AG20443 (cell line): Measurements from ENCODE around the gene TBC1D1.

Experiments used
- DNase-seq: peaks from one replicate; pipeline ENCODE4 v3.0.0; 2012; ENCODE audit warnings: low spot score, mixed read lengths

The TBC1D1 gene

DNA sequence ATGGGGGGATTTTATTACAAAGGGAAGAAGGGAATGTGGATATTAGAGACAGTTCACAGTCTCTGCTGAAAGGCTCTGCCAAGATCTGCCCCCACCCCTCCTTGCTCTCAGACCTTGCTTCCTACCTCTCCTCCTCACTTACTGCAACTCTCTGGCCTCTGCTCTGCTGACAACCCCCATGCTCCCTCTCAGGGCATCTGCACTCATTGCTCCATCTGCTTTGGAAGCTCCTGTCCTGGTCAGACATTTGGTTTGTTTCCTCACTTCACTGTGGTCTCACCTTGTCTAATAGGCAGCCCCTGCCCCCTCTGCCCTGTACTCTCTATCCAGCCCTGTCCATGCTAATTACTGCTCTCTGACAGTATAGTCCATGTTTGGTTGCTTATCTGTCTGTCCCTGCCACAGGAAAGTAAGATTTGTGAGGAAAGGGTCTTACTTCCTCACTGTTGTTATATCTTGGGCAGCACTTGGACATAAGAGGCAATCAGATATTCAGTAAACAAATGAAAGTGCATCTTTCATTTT is 258.6 kb downstream of the TBC1D1 start:
- DNase-seq, result no peak

DNA sequence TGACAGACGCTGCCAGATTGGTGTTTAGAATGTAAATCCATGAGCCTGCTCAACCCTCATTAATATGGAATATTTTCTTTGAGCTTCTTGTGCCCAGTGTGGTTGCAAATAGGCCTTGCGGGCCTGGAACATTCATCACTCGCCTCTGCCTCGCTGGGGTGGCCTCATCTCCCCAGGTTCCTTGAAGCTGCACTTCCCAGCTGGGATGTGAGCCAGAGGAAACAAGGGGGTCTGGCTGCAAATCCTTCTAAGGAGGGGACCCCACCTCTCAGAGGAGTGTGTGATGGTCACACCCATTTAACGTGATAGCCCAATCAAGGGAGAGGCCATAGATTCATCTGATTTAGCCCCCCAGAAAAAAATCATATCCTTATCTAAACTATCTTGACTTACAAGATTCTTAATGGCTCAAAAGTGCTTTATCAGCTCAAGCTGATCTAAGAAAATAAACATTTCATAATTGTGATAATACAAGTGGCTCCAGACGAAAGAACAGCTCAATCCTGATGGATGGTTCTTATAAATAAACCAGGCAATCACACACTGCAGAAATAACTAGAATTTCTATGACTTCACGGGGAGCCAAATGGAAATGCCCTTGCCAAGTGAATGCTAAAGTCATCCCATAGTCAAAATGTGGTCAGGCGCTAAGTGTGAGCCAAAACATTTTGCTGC is 259.2 kb downstream of the TBC1D1 start:
- peak; percentile 36 for DNase-seq

DNA sequence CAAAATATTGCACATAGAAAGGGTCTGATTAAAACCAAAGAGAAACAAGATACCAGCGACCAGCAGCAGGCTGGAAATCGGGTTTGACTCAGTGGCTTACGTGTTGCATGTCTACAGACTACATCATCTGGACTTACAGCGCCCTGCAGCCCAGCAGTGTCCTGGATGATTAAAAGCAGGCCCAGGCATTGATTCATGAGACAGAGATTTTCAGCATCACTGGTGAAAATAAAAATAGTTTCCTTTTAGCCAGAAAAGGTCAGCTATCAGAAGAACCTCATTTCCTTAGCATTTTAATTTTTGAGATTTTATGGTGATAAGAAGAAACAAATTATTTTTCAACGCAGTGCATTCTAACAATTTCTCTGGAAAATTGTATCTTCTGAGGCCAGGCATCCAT is 259.9 kb downstream of the TBC1D1 start:
- DNase-seq, result peak; percentile 77

DNA sequence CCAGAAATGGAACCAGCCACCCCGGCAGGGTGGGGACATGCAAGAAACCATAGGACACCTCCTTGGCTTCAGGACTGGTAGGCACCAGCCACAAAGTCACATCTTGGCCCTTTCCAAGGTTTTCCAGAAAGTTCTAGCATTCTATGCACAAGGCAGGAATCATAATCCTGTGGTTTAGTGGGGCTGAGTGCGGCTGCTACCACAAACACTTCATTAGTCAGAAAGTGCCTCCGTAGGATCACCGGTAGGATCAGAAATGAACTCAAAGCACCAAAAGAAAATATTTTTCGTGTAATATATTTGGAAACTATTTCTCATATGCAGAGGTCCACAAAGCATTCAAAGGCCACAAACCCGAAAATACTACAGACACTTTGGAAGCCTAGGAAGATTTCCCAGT is 261.0 kb downstream of the TBC1D1 start:
- DNase-seq, result no peak

DNA sequence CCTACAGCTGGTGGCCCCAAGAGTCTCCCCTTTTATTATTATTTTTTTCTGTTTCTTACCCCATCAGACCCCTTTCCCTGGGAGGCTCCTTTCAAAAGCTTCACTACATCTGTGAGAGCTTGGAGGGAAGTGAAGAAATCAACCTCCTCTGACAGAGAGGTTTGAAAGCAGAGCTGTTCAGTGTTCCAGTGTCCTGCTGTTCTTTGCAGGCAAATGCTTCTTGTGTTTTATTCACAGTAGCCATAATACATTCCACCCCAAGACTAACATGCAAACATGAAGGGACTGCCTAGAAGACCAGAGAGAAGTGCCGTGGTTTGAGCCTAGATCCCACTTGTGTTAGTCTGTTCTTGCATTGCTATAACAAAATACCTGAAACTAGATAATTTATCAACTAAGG is 261.4 kb downstream of the TBC1D1 start:
- DNase-seq, result no peak

DNA sequence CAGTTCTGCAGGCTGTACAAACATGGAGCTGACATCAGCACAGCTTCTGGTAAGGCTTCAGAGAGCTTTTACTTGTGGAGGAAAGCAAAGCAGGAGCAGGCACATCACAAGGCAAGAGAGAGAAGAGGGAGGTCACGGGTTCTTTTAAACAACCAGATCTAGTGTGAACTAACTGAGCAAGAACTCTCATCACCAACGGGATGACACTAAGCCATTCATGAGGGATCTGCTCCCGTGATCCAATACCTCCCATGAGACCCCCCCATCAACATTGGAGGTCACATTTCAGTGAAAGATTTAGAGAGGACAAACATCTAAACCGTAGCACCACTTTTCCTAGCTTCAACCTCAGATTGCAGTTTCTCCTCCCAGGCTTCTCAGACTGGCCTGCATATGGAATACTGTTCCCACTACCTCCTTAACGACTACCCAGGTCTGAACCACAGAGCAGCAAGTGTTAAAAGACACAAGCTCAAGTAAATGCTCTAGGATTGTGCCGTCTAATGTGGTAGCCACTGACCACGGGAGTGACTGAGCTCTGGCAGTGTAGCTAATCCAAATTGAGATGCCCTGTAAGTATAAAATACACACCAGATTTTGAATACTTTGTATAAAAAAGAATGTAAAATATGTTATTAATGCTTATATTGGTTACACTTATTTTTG is 262.0 kb downstream of the TBC1D1 start:
- no peak for DNase-seq

DNA sequence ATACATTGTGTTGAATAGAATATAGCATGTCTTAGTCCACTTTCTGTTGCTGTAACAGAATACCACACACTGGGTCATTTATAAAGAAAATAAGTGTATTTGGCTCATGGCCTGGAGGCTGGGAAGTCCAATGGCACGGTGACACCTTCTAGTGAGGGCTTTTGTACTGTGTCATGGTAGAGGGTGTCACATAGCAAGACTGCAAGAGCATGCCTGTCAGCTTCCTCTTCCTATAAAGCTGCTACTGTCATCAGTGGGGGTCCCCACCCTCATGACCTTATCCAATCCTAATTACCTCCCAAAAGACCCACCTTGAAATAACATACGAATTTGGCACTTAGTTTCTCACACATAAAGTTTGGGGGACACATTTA is 262.5 kb downstream of the TBC1D1 start:
- no peak for DNase-seq

DNA sequence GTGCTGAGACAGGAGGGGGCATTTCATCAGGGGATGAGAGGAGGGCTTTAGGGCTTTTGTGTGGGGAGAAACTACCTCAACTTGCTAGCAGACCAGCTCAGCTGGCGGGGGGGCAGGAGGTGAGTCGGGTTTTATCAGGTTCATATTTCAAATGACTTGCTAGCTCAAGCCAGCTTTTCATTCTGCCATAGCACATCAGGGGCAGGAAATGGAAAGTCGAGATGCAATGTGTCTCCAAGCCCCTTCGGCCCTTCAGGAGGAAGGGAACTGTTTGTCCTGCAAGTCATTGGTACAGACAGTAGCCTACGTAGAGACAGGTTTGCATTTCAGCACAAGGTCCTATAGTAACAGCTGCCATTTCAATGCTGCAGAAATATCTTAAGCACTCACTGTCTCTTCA is 263.4 kb downstream of the TBC1D1 start:
- DNase-seq, result no peak

DNA sequence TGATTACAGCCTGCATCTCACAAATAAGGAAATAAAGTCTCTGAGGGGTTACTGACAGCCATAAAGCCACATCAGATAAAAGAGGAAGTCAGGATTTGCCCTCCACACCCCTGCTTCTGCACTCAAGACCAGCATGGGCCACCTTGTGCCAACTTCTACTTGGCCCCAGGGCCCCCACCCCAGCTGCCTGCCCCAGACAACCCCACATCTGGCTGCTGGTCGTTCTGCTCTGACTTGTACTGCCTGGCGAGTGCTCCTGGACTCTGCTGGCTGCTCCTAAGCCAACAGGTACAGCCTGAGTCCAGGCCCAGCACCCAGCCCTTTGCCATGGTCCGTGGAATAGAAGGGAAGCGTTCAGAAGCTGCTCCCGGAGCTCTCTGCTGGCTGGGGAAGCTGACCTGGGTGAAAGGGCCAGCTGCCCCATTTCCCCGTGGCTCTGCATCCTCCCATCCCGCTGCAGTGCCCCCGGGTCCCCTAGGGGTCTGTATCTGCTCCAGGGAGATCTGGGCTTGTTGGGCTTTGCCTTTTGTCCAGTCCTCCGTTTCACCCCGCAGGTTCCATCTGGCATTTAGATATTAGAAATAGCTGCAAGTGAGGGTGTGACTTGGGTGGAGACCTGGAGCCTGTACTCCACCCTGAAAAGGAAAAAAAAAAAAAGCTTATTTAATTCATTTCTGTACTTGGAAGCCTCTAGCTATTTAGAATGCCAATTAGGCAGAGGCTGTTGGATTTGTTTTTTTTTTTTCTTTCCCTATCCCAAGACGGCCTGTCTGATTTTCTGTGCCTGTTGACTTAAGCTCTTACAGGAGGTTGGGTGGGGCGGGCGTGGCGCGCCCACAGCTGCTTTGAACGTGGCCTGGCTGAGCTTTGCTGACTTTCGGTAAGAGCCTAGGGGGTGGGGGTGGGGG is 264.1 kb downstream of the TBC1D1 start:
- peak; percentile 40 for DNase-seq

DNA sequence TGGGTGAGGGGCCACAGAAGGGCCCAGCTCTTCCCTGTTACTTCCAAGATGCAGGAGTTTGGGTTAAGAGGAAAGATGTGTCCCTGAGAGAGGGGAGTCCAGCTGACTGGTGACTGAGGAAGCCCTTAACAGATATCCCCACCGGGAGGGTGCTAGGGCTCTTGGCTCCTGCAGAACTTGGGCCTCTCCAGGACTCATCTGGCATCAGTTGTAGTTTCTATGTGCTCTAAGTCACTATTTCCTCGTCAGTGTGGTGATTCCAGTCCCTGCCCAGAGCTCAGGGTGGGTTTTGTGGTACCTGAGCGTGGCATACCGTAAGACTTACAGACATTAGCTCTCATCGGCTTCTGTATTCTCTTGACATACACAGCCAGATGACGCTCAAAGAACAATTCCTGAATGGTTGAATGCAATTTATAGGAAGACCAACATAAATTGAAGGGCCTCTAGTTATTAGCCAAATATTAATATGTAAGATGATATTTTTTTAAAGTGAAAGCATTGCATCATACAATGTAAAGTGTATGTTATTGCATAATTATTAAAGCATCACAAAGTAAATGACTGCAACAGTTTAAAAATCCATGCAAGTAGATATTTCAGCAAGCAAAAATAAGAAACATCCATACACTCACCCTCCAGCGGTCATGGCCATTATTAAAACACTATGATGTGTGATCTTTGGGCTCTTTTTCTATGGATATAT is 264.9 kb downstream of the TBC1D1 start:
- no peak for DNase-seq

DNA sequence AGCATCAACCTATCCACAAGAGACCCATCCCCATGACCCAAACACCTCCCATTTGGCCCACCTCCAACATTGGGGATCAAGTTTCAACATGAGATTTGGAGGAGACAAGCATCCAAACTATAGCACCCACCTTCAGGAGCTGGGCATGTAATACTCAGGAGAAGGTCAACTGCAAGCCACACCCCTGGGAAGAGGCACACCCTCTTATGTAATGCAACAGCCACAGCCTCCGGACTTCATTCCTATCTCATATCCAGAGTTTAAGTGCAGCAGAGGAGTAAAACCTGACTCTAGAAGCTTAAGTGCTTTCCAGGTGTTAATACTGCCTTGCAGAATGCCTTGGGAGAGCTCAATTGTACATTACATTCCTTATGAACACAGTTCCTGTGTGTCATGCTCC is 266.7 kb downstream of the TBC1D1 start:
- DNase-seq, result no peak

DNA sequence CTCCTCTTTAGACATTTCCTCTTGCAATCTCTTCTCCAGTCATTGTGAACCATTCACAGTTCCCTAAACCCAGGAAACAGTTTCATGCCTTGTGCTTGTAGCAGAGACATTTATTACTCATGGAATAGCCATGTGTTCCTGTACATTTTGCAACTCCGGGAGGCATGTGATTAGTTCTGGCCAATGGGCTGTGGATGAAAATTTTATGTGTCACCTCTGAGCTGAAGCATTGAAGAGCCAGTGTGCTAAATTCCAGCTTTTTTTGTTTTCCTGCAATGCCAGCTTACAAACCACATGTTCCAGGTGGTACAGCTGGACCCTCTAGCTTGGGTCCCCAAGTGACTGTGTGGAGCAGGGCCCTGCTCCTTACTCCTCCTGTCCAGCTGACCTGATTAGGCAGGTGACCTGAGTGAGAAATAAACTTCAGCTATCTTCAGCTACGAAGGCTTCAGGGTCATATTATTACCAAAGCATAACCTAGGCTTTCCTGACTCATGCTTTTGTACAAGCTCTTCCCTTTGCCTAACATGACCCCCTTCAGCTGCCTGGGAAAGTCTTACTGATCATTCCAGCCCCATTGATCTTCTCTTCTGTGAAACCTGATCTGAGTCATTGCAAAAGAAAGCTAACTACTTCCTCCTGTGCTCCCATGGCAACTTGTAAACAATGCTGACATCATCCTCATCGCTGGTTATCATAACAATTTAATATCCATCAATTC is 269.8 kb downstream of the TBC1D1 start:
- peak; percentile 78 for DNase-seq

DNA sequence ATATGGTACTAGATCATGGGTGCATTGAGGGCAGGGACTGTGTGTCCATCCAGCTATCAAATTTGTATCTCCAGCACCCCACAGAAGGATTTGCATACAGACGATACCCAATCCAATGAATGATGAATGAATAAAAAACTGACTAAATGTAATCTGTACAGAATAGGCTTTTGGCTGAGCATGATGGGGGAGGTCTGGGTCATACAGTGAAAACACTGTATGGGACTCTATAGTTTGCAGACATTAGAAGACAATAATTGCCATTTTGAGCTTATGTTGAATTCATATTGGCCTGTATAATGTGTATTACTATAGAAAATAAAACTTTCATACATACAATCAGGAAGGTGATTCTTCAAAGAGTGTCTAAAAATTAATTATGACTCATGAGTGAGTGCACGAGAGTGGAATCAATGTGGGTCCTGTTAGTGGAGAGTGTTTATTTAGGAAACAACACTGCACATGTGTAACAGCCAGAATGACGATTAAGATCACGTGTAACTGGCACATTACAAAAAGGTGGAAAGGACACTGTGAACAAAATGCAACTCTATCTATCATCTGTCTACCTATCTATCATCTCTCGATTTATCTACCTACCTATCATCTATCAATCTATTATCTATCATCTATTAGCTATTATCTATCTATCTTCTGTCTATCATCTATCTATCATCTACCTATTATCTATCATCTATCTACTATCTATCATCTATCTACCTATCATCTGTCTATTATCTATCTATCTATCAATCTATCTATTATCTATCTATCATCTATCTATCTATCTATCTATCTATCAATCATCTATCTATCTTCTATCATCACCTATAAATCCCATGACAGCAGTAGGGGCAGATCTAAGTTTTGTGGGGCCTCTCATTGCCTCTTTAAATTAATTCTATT is 270.6 kb downstream of the TBC1D1 start:
- no peak for DNase-seq

DNA sequence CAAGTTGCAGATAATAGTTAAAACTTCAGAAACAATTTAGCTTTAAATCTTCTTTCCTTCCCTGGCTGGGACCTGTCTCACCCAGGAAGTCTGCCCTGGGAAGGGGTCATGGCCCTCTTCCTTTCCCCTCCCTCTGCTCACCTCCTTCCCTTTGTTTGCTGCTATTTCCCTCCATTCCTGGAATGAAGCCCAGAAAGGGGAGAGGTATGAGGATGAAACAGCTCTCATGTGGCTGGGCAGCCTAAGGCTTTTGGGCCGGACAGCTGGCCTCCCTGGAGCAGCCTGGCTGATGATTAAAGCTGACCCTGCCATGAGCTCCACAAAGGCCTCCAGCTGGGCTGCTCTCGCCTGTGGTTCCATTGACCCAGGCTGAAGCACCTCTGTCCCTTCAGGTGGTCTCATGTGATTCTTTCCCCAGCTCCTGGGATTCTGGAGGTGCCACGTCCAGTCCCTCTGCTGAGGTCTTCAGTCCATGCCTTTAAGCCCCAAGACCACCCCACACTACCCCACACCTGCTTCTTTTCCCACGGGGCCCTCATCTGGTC is 271.4 kb downstream of the TBC1D1 start:
- peak; percentile 73 for DNase-seq

DNA sequence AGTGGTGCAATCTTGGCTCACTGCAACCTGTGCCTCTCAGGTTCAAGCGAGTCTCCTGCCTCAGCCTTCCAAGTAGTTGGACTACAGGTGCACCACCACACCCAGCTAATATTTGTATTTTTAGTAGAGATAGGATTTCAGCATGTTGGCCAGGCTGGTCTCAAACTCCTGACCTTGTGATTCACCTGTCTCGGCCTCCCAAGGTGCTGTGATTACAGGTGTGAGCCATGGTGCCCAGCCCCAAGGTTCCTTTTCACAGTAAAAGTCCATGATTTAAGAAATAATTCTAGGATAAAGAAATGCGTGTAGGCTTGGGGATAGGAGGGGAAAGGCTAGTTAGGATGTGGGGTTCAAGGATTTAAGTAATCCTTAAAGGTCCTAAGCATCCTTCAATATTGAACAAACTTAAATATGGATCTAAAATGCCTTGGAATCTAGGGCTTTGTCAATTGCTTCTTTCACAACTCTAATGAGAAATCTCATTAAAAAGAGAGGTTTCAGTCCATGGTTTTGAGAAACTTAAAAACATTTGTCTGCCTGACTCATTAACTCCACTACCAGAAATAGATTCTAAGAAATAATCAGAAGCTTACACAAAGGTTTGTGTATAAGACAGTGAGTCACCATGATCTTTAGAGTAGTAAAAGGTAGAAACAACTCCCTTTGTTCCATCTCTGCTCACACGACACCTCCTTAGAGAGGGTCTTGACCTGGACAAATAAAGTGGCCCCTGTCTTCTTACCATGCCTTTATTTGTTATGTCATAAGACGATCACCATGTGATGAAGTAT is 272.5 kb downstream of the TBC1D1 start:
- peak; percentile 49 for DNase-seq

DNA sequence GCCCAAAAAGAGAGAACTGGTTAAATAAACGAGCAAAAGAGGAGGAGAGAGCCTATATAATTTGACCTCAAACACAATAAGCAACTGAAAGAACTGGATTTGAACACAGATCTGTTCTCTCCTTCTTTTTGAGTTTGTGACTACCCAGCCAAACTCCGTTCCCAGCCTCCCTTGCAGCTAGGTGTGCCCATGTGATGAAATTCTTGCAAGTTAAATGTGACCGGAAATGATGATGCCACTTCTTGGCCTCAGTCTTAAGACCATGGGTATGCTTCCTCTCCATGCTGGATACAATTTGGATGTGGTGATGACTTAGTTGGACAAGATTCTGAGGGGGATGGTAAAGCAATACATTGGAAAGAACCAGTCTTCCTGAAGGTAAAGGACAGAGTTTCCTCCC is 273.5 kb downstream of the TBC1D1 start:
- DNase-seq, result no peak

DNA sequence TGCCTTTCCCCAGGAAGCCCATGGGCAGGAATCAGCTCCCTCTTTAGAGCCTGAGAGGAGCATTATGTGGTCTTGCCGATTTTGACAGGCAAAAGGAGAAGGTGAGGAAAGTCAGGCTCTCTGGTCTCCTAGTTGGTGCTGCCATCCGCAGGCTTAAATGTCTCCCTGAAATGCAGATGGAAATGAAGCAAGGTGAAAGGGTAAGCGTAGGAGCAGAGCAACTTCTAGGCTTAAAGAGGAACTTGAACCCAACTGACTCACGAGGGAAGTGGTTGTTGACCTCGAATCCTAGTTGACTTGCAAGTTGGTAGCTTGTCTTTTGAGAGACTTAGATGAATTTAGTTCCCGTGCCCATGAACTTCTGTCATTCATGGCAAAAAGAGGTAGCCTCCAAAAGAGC is 275.2 kb downstream of the TBC1D1 start:
- DNase-seq, result no peak

DNA sequence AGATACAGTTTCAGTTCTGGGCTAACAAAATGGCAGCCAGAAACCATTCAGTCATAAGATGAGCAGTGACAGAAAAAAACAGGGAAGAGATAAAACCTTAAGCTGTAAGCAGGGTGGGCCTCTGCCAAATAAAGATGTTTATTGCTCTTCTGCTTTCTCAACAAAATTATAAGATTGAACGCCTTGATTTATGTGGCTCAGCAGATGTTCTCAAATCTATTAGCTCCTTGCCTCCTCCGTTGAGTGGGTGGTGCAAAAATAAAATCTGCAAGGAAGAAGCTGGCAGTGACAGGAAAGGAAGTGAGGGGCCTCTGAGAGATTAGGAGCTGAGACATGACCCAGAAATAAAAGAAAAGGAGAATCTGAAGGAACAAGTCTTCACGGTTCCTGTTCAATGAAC is 275.9 kb downstream of the TBC1D1 start:
- no peak for DNase-seq

DNA sequence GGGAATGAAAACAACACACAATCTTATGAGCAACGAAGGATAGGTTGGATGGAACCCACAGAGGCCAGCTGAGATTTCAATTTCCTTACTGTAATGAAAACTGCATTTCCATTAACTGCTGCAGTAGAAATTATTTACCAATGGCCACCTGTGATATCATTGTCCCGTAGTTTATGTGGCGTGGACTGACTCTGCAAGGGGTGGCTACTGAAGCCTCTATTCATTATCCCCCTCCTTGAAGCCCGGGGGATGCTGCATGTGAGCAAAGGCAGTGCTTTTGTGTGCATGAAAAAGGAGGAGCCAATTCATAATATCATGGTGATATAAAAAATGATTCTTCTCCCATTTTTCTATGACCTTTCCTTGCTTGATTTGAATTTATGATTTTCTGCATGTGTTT is 277.1 kb downstream of the TBC1D1 start:
- no peak for DNase-seq
